HG02973 (cell line): ENCODE results near the gene APBB1.
"Not testable (repeated sequence)": the region's sequence is repeated elsewhere in the genome, so short reads cannot be mapped to it uniquely, and the experiment has no call there.

Source experiments
- ATAC-seq: cut with Tn5 transposase; IDR thresholded peaks from one replicate; pipeline ENCODE4 v1.9.1; 2021; ENCODE audit warnings: moderate library complexity; ENCODE audit not compliant: unreplicated experiment

The APBB1 gene

DNA sequence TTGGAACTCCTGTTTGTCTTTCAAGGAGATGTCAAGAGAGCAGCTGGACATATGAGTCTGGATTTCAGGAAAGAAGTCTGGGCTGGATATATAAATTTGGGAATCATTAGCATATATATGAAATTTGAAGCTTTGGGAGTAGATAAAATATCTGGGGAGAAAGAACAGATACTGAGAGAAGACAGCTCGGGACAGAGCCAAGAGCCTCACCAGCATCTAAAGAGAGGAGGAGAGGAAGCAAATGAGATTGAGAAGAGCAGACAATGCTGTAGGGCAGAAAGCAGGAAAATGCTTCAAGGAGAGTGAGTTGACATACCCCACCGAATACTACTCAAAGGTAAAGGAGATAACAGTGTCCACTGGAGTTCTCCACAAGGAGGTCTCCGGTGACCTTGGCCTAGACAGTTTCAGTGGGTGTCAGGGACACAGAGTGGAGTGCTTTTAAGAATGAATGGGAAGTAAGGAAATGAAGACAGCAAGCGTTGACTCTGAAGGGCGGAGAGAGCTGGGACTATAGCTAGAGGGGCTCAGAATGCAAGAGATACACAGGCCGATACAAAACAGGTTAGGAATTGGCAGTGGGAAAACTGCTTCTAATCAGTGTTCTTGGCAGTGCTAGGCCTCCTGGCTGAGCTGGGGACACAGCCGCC is 862 bp downstream of the APBB1 start:
- no peak for ATAC-seq

DNA sequence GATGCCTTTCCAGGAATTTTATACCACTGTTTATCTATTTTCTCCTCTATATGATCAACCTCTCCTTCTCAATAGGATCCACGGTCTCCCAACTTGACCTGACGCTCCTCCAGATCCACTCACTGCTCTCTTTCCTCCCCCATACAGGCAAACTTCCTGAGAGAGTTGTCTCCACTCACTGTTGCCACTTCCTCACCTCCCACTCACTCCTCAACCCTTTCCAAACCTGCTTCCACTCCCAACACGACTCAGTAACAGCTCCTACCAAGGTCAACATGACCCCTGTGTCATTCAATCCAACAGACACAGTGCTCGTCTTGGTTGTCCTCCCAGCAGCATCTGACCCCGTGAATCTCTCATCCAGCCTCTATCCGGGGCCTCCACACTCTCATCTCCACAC is 3.1 kb downstream of the APBB1 start:
- no peak for ATAC-seq

DNA sequence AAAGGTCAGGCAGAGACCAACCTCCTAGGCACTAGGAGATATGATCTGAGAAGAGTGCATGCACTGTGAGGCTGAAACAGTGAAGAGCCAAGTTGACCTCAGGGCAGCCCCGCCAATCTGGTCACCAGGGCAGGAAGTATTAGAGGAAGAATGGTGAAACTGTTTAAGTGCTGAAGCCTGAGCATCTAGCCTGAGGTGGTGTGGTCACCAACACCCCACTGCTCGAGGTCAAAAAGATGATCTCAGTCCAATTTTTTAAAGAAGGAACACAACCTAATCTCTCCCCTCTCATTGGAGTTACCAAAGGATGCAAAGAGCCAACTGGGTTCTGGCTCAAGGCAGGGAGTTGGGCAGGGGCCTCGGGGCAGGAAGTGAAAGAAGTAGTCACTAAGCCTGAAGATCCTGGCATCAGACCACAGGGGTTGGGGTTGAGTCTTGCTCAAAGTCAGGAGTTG is 4.0 kb downstream of the APBB1 start:
- no peak for ATAC-seq

DNA sequence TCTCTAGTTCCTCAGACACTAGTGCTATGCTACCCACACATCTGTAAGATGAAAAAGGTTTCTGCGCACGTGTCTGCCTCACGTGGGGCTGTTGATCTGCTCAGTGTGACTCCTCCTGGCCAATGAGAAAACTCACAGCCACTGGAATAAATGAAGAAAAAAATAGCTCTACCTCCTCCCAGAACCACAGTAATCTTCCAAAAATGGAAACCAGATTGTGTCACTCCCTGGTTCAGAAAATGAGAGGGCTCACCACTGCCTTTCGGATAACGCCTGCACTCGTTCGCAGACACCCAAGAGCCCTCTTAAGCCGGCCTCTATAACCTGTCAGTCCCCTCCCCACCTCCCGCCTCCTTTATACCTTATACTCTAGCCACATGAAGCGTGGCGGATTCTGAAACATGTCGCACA is 5.1 kb downstream of the APBB1 start:
- ATAC-seq = no peak

DNA sequence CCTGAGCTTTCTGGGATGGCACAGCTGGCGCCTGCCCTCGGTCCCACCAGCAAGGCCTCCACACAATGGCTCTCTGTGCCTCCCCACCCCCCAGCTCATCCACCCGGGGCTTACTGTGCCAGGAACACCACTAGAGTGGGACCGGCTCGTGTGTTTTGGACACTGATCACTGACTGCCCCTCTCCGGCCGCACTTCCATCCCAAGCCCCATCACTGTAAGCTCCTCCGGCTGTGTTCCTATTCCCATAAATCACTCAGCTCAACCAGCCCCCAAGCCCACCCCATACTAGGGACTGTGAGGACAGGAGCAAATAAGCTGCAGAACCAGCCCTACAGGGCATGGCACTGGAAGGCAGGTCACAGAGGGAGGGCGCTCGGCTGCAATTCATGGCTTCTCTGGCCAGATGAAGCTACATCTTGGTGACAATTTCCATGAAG is 7.3 kb downstream of the APBB1 start:
- no peak for ATAC-seq

DNA sequence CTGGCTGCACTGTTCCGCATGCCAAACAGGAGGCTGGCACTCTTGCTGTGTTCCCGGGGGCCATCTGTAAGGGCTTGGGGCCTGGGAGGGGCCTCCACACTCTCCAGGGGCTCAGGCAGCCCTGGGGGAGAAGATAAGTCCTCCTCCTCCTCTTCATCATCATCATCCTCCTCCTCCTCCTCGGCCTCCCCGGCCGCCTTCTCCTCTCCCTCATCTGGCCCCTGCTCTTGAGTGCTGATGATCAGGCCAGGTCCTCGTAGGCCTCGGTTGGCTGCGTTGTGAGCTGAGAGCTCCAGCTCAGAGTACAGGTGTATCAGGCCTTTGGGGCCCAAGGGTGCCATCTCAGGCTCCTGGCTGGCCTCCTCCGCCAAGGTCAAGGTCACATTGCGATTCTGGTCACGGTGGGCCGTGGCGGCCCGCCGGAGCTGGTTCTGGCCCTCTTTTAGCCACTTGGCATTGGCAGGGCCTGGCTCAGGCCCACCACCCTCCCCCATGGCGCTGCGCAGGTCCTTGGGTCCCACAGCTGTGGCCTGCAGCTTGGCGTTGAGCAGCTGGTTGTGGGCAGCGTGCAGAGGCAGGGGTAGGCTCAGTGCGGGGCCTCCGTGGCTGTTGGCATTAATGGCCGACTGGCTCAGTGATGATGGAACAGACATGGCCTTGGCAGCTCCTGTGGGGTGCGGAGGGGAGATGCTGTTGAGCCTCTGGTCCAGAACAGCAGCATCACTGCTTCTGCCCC is 8.0 kb downstream of the APBB1 start:
- no peak for ATAC-seq

DNA sequence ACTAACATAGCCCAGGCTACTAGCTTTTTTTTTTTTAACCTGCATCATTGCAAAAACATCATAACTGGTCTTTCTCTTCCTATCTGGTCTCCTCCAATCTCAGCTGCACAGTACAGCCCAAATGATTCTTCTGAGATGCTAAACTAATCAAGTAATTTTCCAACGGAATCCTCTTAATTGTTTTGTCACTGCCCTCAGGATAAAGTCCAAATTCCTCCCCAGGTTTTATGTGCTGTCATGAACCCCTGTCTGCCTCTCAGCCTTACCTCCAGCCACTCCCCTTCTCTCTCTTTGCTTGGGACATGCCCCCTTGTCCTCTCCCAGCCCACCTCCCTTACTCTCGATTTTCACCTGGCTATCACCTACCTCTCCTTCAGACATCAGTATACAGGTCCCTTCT is 12.5 kb downstream of the APBB1 start:
- no peak for ATAC-seq

DNA sequence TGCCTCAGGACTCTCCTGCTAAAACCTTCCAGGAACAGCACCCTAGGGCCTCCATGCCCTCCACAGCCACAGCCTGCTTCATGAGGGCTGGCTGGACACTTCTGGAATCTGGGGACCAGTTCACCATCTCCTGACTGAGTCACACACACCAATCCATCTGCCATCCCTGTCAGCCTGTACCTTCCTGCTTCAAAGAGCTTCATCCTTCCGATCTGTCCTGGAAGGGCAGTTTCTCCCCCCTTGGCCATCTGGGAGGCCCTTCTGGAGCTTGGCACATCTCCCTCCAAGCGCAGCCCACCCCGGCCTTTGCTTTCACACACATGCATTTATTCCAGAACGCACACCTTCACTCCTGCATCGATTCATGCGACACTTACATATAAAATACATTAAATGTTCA is 13.0 kb downstream of the APBB1 start:
- no peak for ATAC-seq

DNA sequence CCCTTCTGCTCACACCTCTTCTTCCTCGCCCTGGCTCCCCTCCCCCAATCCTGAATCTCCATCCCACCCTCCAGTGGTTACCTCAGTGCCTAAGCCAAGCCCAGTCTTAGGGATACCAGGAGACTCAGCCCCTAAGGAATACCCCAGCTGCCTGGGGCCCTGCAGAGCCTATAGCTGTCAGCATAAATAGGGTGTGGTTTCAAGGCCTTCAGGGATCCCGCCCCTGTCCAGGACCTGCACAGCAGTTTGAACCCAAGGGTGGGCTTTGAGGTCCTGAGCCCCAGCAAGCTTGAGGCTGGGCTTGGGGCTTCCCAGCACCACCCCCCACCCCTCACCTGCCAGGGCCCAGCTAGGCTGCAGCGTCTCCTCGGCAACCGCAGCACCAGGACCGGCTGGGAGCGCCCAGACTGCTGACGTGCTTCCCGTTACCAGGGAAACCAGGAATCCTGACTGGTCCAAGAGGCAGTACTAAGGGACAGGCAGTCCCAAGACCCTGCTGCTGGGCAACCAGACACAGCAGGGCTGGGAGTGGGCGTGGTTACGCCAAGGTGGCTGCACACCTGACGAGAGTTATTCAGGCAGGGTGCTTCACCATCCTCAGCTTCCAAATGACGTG is 13.7 kb downstream of the APBB1 start:
- no peak for ATAC-seq

DNA sequence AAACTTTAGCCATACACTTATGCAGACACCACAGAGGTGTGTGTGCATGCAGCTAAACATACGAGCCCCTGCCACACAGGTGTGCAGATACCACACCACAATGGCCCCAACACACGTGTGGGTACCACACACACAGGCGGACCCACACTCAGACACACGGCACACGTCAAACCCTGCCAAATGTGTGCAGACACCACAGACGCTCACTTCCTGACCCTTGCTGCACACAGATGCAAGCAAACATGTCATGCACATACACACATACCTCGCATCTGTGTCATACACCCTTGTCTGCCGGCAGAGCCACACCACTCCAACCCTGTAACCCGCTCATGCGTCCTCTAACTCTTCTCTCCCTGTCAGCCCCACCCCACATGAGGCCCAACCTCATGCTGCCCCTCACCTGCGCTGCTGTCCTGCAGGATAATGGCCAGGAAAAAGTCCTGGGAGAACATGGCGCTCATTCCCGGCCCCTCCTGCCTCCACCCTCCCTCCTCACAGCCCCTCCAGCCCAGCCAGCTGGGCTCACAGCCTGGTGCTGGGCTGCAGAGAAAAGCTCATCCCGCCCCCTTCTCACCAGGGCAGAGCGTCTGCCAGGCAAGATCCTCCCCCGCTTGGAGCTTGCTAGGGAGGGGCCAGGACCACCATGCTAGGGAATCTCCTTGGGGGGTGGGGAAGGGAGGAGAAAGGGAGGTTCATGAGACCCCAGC is 14.4 kb downstream of the APBB1 start:
- ATAC-seq = no peak

DNA sequence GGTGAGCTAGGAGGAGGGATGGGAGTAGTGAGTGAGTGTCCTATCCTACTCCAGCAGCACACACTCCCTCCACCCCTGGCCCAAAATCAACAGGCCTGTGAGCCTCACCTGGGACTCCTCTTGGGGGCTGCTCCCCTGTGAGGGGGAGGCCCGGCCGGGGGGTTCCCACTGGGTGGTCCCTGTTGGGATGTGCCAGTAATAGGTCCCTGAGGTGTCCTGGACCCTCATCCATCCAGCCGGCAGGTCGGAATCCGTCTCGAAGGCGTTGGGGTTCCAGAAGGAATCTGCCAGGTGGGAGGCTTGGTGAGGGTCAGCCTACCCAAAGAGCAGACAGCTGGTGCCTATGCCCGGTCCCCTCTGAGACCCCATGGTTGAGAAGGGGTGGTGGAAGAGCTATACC is 15.4 kb downstream of the APBB1 start:
- no peak for ATAC-seq

DNA sequence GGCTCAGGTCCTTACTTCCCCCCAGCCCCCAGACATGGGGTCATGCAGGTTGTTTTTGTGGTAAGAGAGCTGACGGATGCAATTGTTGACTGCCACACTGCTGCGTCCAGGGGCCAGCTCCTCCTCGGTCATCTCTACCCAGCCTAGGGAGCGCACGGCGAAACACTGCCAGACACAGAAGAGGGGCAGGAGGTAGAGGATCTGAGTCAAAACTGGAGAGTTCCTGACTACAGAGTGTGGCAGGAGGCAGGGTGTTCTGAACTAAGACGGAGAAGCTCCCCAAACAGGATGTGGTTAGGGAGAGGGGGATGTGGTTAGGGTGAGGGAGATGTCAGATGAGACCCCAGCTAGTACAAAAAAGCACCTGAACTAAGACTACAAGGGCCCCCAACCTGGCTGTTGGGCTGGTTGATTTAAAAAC is 16.3 kb downstream of the APBB1 start:
- ATAC-seq = peak; percentile 87

DNA sequence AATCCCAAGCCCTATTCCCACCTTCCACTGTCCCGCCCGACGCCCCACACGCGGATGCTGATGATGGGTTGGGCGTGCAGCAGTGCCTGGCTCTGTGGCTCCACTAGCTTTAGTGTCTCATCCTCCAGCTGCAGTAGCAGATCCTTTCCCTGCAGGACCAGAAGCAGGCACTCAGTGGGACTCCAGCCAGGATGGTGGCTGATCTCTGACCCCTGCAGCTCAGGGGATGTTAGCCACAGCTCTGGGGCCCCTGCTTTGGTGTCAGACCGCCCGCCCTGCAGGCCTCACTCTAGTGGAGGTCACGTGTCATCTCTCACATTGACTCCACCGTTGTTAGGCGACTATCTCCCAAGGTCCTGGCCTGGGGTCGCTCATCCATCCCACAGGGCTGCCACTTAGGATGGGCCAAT is 16.8 kb downstream of the APBB1 start:
- peak; percentile 37 for ATAC-seq

DNA sequence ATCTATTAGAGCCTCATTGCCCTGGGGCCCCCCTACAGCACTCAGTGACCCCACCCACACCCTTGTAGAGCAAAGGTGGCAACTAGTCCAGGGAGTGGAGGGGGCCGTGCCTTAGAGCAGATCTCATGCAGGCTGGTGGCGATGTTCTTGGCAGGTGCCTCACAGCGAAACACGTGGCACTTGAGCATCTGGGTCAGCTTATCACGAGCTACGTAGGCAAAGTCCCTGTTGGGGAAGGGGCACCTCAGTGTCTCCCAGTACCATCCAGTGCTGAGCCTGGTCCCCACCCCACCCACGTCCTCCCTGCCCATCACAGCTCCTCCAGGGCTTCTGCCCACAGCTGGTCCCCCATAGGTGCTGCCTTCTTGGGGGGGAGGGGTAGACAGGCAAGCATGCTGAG is 17.4 kb downstream of the APBB1 start:
- ATAC-seq = no peak

DNA sequence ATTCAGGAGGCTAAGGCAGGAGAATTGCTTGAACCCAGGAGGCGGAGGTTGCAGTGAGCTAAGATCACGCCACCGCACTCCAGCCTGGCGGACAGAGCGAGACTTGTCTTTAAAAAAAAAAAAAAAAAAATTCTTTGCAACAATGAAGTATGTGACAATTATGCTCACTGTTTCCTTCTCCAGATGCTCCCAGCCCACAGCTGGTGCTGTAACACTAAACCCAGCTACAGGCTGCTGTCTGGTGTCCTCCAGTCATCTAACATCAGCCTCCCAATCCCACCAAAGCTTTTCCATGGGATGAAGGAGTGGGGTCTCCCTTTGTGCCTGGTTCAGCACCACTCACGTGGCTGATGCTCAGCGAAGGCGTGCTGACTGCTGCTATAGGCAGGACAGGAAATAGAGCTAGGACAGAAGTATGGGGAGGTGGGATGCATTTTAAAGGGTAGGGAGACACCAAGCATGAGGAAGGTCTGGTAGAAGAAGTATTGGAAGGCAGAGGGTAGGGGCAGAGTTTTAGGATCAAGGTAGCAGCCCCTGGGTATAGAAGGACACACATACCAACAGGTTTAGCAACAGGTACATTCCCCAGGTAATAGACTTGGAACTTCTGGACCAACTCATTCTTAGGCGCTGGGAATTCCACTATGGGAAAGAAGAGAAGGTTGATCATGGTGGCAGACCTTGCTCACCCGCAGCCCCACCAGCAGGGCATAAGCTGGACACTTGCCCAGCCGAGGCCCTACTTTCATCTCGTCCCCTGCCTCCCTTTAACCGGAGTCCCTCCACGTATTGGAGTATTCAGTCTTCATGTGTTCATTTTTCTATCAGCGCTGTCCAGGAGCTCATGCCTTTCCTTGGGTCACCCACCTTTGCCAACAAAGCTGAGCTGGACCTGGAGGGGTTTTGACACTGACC is 18.2 kb downstream of the APBB1 start:
- ATAC-seq = no peak

DNA sequence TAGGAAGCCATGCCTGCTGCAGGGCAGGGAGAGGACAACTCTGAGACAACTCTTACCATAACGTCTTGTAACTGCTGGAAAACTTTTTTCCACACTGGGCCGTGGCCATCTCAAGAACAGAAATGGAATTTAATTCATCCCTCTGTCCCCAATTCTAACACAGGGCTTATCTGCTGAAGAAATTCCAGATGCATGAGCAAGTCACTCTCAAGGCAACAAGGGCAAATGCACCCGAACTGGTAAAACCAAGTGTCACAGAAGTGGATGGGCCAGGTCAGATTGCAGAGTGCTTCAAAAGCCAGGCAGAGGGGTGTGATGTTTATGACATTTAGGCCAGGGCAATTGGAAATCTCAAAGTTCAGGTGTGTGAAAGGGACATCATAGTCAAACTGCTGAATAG is 21.3 kb downstream of the APBB1 start:
- no peak for ATAC-seq

DNA sequence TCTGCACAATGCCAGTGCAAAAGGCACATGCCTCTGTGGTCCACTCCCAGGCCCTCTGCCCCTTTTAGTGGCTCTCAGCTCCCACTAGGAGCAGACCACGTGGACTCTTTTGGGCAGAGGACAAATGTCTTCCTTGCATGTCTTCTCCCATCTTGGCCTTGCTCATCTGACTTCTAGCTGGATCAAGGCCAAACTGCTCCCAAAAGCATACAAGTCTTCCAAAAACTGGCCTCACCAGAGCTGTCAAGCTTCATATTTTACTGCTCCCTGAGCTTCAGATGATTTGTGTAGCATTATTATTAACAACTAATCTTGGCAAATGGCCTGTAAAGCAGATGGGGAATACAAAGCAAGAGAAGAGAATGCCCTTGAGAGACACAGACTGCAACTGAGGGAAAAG is 21.7 kb downstream of the APBB1 start:
- no peak for ATAC-seq

DNA sequence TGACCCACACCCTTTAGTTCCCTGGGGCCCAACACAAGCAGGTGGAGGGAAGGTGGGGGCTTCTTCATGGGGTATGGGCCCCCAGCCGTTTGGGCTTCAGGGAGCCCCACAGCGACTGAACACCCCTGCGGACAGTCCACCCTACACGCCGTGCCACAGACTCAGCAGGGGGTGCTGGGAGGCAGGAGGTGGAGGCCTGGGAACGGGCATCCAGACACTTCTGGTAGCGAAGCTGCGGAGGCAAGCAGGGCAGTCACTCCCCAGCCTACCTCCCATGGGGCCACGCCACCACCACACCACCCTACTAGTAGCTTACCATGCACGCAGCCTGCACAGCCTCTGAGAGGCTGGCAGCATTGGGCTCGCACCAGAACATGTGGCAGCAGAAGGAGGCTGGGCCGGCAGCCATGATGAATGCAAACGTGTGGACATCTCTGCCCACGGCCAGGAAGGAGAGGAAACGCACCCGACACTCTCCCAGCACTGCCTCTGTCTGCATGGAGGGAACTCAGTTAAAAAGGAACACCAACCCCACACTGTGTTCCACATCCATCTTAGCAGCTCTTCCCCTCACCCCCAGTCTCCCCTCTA is 23.3 kb downstream of the APBB1 start:
- no peak for ATAC-seq

DNA sequence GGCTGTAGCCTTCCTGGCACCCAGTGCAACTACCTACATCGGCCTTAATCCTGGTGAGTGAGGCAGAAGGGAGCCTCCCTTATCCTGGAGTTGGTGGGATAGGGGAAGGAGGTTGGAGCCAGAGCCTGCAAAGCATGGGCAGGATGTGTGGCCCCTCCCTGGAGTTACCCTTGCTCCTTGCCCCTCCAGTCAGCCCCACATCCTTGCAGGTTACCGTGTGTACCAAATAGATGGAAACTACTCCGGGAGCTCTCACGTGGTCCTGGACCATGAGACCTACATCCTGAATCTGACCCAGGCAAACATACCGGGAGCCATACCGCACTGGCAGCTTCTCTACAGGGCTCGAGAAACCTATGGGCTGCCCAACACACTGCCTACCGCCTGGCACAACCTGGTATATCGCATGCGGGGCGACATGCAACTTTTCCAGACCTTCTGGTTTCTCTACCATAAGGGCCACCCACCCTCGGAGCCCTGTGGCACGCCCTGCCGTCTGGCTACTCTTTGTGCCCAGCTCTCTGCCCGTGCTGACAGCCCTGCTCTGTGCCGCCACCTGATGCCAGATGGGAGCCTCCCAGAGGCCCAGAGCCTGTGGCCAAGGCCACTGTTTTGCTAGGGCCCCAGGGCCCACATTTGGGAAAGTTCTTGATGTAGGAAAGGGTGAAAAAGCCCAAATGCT is 24.8 kb downstream of the APBB1 start:
- no peak for ATAC-seq

DNA sequence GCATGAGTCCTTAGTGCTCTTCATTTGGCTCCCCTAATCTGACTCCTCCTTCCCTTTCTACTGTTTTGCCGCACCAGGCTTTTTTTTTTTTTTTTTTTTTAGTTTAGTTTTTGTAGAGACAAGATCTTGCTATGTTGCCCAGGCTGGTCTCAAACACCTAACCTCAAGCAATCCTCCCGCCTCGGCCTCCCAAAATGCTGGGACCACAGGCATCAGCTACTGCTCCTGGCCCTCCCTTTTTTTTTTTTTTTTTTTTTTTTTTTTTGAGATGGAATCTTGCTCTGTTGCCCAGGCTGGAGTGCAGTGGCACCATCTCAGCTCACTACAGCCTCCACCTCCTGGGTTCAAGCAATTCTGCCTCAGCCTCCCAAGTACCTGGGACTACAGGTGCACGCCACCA is 26.6 kb downstream of the APBB1 start:
- not testable (repeated sequence) for ATAC-seq
